GM12878 (cell line): ENCODE measurements around the gene KLK13. TPM values are rescaled to one million over a fixed set of nuclear protein-coding genes. Genes with fewer than 3 reads are reported as not detected.

Source experiments
- ATAC-seq: fragments of 200-7000 bp; cut with Tn5 transposase; 3 replicates; pipeline ENCODE4 v1.9.1; 2020; ENCODE audit warnings: mild to moderate bottlenecking, moderate library complexity
- BruUV-seq: library from RNA; stranded (reverse); fragments of 400-500 nt; replicated peaks from 2 replicates; lab custom pipeline; 2021; lab: Mats Ljungman, UMichigan
- CTCF ChIA-PET: fragments of 300-600 bp; sonication (Branson Sonifier 250); formaldehyde crosslinking; extraction: SDS; loops from one replicate; lab custom pipeline; 2021; ENCODE audit warnings: inconsistent platforms; lab: Yijun Ruan, JAX
- POLR2A ChIA-PET: fragments of 350-600 bp; formaldehyde crosslinking; extraction: SDS; loops from one replicate; lab custom pipeline; 2021; ENCODE audit warnings: inconsistent platforms; lab: Charles Lee
- RAD21 ChIA-PET: fragments of 300-600 bp; sonication (Branson Sonifier 250); formaldehyde crosslinking; loops from one replicate; lab custom pipeline; 2023; ENCODE audit warnings: antibody characterized with exemption; ENCODE audit not compliant: unreplicated experiment; lab: Charles Lee
- SMC1A ChIA-PET: fragments of 300-600 bp; sonication (Branson Sonifier 250); formaldehyde crosslinking; loops from one replicate; lab custom pipeline; 2023; ENCODE audit not compliant: unreplicated experiment, uncharacterized antibody; lab: Charles Lee
- DNase-seq: peaks from one replicate; pipeline ENCODE4 v3.0.0-alpha.2; 2011; ENCODE audit warnings: low read depth, low spot score
- FAIRE-seq: peaks from 3 replicates; lab custom pipeline; 2011; peaks lifted over from hg19 to GRCh38; lab: Jason Lieb, UNC
- H2AFZ ChIP-seq: 2 replicates; pipeline ENCODE4 v1.6.0; 2011; ENCODE audit warnings: low read depth, low read length, control low read depth; ENCODE audit not compliant: control insufficient read depth
- H3K27ac ChIP-seq: 2 replicates; pipeline ENCODE4 v1.5.1; 2011; ENCODE audit warnings: control low read depth; ENCODE audit not compliant: control insufficient read depth, insufficient read depth
- H3K27me3 ChIP-seq, 2 experiments: replicated peaks in 1 of 2; 2 replicates each; pipeline versions ENCODE4 v1.6.0 to v1.6.1; 2011; ENCODE audit warnings: low read length in 1 of 2; ENCODE audit not compliant: control insufficient read depth in 2 of 2, insufficient read depth in 2 of 2
- H3K36me3 ChIP-seq, 2 experiments: 2 replicates each; pipeline ENCODE4 v1.5.1; 2011; ENCODE audit warnings: low read length in 1 of 2; ENCODE audit not compliant: control insufficient read depth in 2 of 2, insufficient read depth in 2 of 2
- H3K4me1 ChIP-seq: 2 replicates; pipeline ENCODE4 v1.6.1; 2011; ENCODE audit warnings: mild to moderate bottlenecking, low read length, moderate library complexity, mixed read lengths; ENCODE audit not compliant: control insufficient read depth, insufficient read depth
- H3K4me2 ChIP-seq: 2 replicates; pipeline ENCODE4 v1.6.0; 2011; ENCODE audit warnings: control low read depth; ENCODE audit not compliant: control insufficient read depth, insufficient read depth
- H3K4me3 ChIP-seq: fragments of 200-600 bp; sonication (generic); 2 replicates; pipeline ENCODE4 v1.5.1; 2016
- H3K79me2 ChIP-seq: 2 replicates; pipeline ENCODE4 v1.6.0; 2011; ENCODE audit warnings: low read length; ENCODE audit not compliant: control insufficient read depth, insufficient read depth
- H3K9ac ChIP-seq: 2 replicates; pipeline ENCODE4 v1.8.0; 2011; ENCODE audit warnings: low read length, control low read depth, mixed read lengths; ENCODE audit not compliant: control insufficient read depth, insufficient read depth
- H3K9me3 ChIP-seq: replicated peaks from 3 replicates; pipeline ENCODE4 v1.5.1; 2011; ENCODE audit warnings: mild to moderate bottlenecking, low read length; ENCODE audit not compliant: control insufficient read depth, insufficient read depth
- H4K20me1 ChIP-seq: 2 replicates; pipeline ENCODE4 v1.6.0; 2011; ENCODE audit not compliant: control insufficient read depth, insufficient read depth
- ATF7 ChIP-seq: fragments of 450-650 bp; IDR thresholded peaks from 2 replicates; pipeline ENCODE4 v1.6.1; 2016; ENCODE audit warnings: low read depth, mild to moderate bottlenecking
- BCL11A ChIP-seq: IDR thresholded peaks from 2 replicates; pipeline ENCODE4 v1.6.1; 2011; ENCODE audit warnings: low read depth, low read length
- BCLAF1 ChIP-seq: fragments of 450-650 bp; IDR thresholded peaks from 2 replicates; pipeline ENCODE4 v1.6.1; 2017; ENCODE audit warnings: antibody characterized with exemption, mild to moderate bottlenecking, moderate library complexity
- CBFB ChIP-seq: IDR thresholded peaks from 2 replicates; pipeline ENCODE4 v1.6.1; 2016; ENCODE audit warnings: antibody characterized with exemption, low read depth
- CHD1 ChIP-seq: IDR thresholded peaks from 2 replicates; pipeline ENCODE4 v1.6.1; 2012; ENCODE audit warnings: low read depth, low read length, improper control_type of control experiment
- NR2C2 ChIP-seq: IDR thresholded peaks from 2 replicates; pipeline ENCODE4 v1.6.1; 2011; ENCODE audit warnings: borderline replicate concordance, low read depth; ENCODE audit not compliant: control insufficient read depth, insufficient read length
- RCOR1 ChIP-seq: conservative IDR thresholded peaks from 2 replicates; pipeline ENCODE4 v1.6.1; 2012; ENCODE audit warnings: low read depth, low read length, improper control_type of control experiment
- SMAD5 ChIP-seq: IDR thresholded peaks from 2 replicates; pipeline ENCODE4 v1.6.1; 2016; ENCODE audit warnings: antibody characterized with exemption, low read depth
- STAT1 ChIP-seq: fragments of 450-650 bp; conservative IDR thresholded peaks from 2 replicates; pipeline ENCODE4 v1.6.1; 2014; ENCODE audit warnings: antibody characterized with exemption, mild to moderate bottlenecking
- USF1 ChIP-seq: IDR thresholded peaks from 2 replicates; pipeline ENCODE4 v1.6.1; 2011; ENCODE audit warnings: borderline replicate concordance, low read depth, mild to moderate bottlenecking, moderate library complexity, mixed read lengths, low read length; ENCODE audit not compliant: insufficient read depth; ENCODE audit errors: extremely low read length
- WRNIP1 ChIP-seq: IDR thresholded peaks from 2 replicates; pipeline ENCODE4 v1.6.1; 2011; ENCODE audit warnings: low read depth, low read length, improper control_type of control experiment, borderline replicate concordance
- WGBS: methylation state at CpG from one replicate; pipeline ENCODE4 v1.1.6; 2016; ENCODE audit warnings: low lambda C conversion rate; ENCODE audit not compliant: insufficient replicate concordance, insufficient coverage; ENCODE audit errors: missing lambda C conversion rate; 5-methylcytosine and 5-hydroxymethylcytosine counted together
- in situ Hi-C: fragments of 300-500 bp; cut with MboI; formaldehyde crosslinking; loops from 9 replicates; pipeline ENCODE4 v1.14.3; 2018; ENCODE audit warnings: mixed read lengths
- intact Hi-C: fragments of 100-400 bp; cut with micrococcal nuclease; formaldehyde crosslinking; loops from one replicate; pipeline ENCODE4 v1.14.2; 2022; ENCODE audit not compliant: unreplicated experiment
- polyA plus RNA-seq, 11 experiments: library from polyadenylated mRNA; depleted of rRNA in 4 of 11; unstranded in 6 of 11; stranded (reverse) in 5 of 11; fragments of >200 nt; fragmentation: Nextera tagmentation in 4 of 11; fragmentation: Illumina TruSeq in 1 of 11; extraction: Ambion mirVana in 4 of 11; extraction: Trizol in 1 of 11; gene quantifications; 1 replicate in 1 of 11; 2 replicates in 10 of 11; pipeline versions ENCODE4 v1.2.1 to v1.2.3, GENCODE V29; 2011 to 2016; ENCODE audit warnings: inconsistent platforms in 2 of 11, missing spikeins in 2 of 11, low read depth in 1 of 11
- total RNA-seq, 4 experiments: library from RNA; depleted of rRNA in 3 of 4; stranded (reverse); fragments of >200 nt in 3 of 4; fragmentation: Illumina TruSeq in 1 of 4; extraction: Trizol in 1 of 4; gene quantifications; 2 replicates each; pipeline versions ENCODE4 v1.2.1 to v1.2.3, GENCODE V29; 2013 to 2021
- TF ChIP-seq, protein P1 (sequence below): IDR thresholded peaks from 2 replicates; pipeline ENCODE4 v1.6.1; 2012; ENCODE audit warnings: improper control_type of control experiment, low read depth, low read length; ENCODE audit not compliant: insufficient replicate concordance
- TF ChIP-seq, protein P2 (sequence below): fragments of 450-650 bp; IDR thresholded peaks from 2 replicates; pipeline ENCODE4 v1.6.1; 2017; ENCODE audit warnings: mild to moderate bottlenecking

KLK13 gene
- total and polyA plus RNA-seq, 10 of the 15 experiments (the other 5 are each of a cell fraction or from before 2014, with no cell fraction given) = not detected

DNA sequence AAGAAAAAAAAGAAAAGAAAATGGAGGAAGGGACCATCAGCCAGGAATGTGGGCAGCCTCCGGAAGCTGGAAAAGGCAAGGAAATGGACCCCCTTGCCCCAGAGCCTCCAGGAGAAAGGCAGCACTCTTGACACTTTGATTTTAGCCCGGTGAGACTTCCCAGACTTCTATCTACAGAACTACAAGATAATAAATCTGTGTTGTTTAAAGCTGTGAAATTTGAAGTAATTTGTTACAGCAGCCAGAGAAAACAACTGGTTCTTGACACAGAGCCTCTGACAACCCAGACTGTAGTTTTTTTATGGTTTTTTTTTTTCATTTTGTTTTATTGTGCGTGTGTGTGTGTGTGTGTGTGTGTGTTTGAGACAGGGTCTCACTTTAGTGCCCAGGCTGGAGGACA is 35.7 kb upstream of the KLK13 start (continued):
- TF ChIP-seq BCLAF1 (no peak), STAT1 (no peak), NR2C2 (no peak)

DNA sequence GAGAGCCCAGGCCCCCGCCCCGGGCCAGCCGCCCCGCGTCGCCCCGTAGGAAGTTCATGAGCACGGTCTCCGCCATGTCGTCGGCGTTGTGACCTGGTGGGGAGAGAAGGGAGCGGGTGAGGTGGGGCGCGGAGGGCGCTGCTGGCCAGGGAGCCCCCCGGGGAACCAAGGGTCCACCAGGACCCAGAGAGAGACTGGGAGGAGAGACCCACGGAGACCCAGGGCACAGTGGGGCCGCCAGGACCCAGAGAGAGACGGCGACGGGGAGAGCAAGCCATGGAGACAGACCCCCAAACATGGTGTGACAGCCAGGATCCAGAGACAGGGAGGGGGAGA is 34.1 kb upstream of the KLK13 start:
- intact Hi-C loops = no loop called here
- ChIA-PET CTCF (no interaction called here), RAD21 (no interaction called here), POLR2A (no interaction called here), SMC1A (no interaction called here)
- Histone ChIP-seq H3K9ac (no peak overlapping the region), H2AFZ (no peak overlapping the region), H3K36me3 (peaks cover 6% of the 10 kb centered on the region in 2 experiments; a peak in 3 of 4 replicates), H4K20me1 (no peaks in the 10 kb centered on the region; the same call in 1 of the 2 replicates), H3K27me3 (no peaks in the 10 kb centered on the region), H3K9me3 (no peaks in the 10 kb centered on the region), H3K4me1 (no peaks in the 10 kb centered on the region; the same call in 1 of the 2 replicates), H3K4me2 (no peak overlapping the region), H3K79me2 (no peaks in the 10 kb centered on the region), H3K4me3 (no peak overlapping the region), H3K27ac (no peak overlapping the region)
- ATAC-seq = no peak
- WGBS = 95% methylated on average over 19 of the region's 22 CpGs
- in situ Hi-C loops = loop anchor here (10.0 kb wide), 1 partner anchor 164 kb away; no protein-coding TSS in a partner anchor
- no peak for FAIRE-seq
- no TSS peak for BruUV-seq
- DNase-seq = no peak
- no peak for TF ChIP-seq CBFB
- TF ChIP-seq ATF7 = no peak
- TF ChIP-seq, protein P1, sequence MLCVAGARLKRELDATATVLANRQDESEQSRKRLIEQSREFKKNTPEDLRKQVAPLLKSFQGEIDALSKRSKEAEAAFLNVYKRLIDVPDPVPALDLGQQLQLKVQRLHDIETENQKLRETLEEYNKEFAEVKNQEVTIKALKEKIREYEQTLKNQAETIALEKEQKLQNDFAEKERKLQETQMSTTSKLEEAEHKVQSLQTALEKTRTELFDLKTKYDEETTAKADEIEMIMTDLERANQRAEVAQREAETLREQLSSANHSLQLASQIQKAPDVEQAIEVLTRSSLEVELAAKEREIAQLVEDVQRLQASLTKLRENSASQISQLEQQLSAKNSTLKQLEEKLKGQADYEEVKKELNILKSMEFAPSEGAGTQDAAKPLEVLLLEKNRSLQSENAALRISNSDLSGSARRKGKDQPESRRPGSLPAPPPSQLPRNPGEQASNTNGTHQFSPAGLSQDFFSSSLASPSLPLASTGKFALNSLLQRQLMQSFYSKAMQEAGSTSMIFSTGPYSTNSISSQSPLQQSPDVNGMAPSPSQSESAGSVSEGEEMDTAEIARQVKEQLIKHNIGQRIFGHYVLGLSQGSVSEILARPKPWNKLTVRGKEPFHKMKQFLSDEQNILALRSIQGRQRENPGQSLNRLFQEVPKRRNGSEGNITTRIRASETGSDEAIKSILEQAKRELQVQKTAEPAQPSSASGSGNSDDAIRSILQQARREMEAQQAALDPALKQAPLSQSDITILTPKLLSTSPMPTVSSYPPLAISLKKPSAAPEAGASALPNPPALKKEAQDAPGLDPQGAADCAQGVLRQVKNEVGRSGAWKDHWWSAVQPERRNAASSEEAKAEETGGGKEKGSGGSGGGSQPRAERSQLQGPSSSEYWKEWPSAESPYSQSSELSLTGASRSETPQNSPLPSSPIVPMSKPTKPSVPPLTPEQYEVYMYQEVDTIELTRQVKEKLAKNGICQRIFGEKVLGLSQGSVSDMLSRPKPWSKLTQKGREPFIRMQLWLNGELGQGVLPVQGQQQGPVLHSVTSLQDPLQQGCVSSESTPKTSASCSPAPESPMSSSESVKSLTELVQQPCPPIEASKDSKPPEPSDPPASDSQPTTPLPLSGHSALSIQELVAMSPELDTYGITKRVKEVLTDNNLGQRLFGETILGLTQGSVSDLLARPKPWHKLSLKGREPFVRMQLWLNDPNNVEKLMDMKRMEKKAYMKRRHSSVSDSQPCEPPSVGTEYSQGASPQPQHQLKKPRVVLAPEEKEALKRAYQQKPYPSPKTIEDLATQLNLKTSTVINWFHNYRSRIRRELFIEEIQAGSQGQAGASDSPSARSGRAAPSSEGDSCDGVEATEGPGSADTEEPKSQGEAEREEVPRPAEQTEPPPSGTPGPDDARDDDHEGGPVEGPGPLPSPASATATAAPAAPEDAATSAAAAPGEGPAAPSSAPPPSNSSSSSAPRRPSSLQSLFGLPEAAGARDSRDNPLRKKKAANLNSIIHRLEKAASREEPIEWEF = no peak
- TF ChIP-seq BCL11A = no peak
- no peak for TF ChIP-seq USF1
- TF ChIP-seq CHD1 = no peak
- no peak for TF ChIP-seq RCOR1
- TF ChIP-seq WRNIP1 = no peak
- TF ChIP-seq, protein P2, sequence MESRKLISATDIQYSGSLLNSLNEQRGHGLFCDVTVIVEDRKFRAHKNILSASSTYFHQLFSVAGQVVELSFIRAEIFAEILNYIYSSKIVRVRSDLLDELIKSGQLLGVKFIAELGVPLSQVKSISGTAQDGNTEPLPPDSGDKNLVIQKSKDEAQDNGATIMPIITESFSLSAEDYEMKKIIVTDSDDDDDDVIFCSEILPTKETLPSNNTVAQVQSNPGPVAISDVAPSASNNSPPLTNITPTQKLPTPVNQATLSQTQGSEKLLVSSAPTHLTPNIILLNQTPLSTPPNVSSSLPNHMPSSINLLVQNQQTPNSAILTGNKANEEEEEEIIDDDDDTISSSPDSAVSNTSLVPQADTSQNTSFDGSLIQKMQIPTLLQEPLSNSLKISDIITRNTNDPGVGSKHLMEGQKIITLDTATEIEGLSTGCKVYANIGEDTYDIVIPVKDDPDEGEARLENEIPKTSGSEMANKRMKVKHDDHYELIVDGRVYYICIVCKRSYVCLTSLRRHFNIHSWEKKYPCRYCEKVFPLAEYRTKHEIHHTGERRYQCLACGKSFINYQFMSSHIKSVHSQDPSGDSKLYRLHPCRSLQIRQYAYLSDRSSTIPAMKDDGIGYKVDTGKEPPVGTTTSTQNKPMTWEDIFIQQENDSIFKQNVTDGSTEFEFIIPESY = no peak
- TF ChIP-seq SMAD5 = no peak
